HFF-Myc (cell line): ENCODE data around the gene LCN9.
"Not testable (repeated sequence)": the region's sequence is repeated elsewhere in the genome, so short reads cannot be mapped to it uniquely, and the experiment has no call there.

ENCODE experiments used
- DNase-seq: peaks from one replicate; pipeline ENCODE4 v3.0.0-alpha.2; 2011; ENCODE audit warnings: low read depth; ENCODE audit errors: extremely low read depth
- H3K4me3 ChIP-seq: replicated peaks from 2 replicates; pipeline ENCODE4 v1.5.1; 2011; ENCODE audit warnings: low read depth, mild to moderate bottlenecking, control low read depth, low read length
- TF ChIP-seq, protein P1 (sequence below): IDR thresholded peaks from 2 replicates; pipeline ENCODE4 v1.5.1; 2012; ENCODE audit warnings: mild to moderate bottlenecking, low read depth, low read length, control low read depth; ENCODE audit errors: missing control alignments

LCN9 gene

DNA sequence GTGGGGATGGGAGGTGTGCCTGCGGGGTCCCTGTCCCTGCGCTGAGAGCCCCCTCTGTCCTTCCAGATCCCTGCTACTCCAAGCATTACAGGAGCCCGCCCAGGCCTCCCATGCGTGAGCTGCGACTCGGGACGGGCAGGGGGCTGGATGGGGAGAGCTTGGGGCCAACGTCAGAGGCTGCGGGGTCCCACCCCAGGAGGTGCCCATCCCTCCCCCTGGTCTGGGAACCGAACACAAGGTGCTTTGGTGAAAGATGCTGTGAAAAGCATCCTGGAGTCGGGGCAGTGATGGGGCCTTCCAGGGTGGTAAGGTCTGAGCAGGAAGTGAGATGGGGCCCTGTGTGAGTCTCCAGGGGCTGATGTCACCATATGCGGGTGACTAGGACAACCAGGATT, 2.7 kb downstream of the LCN9 start:
- TF ChIP-seq, protein P1, sequence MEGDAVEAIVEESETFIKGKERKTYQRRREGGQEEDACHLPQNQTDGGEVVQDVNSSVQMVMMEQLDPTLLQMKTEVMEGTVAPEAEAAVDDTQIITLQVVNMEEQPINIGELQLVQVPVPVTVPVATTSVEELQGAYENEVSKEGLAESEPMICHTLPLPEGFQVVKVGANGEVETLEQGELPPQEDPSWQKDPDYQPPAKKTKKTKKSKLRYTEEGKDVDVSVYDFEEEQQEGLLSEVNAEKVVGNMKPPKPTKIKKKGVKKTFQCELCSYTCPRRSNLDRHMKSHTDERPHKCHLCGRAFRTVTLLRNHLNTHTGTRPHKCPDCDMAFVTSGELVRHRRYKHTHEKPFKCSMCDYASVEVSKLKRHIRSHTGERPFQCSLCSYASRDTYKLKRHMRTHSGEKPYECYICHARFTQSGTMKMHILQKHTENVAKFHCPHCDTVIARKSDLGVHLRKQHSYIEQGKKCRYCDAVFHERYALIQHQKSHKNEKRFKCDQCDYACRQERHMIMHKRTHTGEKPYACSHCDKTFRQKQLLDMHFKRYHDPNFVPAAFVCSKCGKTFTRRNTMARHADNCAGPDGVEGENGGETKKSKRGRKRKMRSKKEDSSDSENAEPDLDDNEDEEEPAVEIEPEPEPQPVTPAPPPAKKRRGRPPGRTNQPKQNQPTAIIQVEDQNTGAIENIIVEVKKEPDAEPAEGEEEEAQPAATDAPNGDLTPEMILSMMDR: no peak
- no peak for DNase-seq
- no peak overlapping the region for H3K4me3 ChIP-seq

DNA sequence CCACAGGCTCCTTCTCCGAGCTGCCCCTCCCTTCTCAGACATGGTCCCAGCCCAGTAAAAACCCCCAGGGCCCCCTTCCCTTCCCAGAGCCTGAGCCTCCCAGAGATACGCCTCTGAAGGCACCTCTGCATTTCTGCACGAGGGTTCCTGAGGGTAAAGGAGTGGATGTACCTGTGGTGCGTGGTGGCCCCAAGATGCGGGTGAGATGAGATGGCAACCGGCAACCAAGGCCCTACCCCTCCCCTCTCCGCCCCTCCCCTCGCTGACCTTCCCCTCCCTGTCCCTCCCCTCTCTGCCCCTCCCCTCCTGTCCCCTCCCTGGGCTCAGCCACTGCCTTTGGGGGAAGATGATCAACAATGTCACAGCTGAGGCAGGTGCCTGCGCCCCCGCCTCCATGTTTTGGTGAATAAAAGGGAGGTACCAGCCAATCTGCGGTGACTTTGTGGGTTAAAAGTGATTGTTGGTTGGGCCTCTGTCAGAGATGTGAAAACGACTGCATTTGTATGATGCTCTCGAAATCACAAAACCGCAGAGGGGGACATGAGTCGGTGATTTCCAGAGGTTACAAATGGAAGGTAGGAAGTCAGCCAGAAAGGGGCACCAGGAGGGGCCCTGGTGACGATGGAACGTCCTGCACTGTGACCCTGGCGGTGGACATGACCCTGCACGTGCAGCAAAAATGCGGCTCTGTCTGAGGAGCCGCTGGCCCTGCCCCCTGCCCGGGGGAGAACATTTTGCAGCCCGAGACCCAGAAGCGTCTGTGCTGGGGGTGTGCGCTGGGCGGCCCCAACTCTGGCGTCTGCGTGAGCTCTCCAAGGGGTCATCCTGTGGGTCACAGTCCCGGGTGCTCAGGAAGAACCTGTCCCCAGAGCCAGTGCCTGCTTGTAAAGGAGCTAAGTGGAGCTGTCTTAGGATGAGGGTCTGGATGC, 3.7 kb downstream of the LCN9 start:
- TF ChIP-seq, protein P1: no peak
- DNase-seq: no peak
- no peak overlapping the region for H3K4me3 ChIP-seq

DNA sequence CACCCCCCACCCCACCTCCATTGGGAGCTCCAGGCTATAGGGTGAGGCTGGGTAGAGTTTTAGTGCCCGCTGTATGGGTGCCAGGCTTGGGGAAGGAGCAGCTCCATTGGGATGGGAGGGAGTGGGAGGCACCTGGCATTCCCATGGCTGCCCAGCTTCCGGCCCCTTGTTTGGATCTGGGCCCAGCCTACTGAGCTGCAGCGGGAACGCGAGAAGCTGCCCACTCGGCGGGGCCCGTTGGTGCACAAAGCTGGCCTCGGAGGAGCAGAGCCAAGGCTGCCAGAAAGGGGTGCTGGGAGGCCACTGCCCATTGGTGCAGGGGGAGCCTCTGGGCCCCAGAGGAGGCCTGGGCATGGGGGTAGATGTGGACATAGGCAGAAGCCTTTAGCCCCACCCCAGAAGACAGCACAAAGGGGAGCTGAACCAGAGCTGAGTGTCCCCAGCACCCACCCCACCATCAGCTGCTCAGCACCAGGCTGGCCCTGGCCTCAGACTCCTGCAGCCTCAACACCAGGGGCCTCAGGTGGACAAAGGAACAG, 4.4 kb downstream of the LCN9 start:
- TF ChIP-seq, protein P1: no peak
- no peak for DNase-seq
- no peak overlapping the region for H3K4me3 ChIP-seq

DNA sequence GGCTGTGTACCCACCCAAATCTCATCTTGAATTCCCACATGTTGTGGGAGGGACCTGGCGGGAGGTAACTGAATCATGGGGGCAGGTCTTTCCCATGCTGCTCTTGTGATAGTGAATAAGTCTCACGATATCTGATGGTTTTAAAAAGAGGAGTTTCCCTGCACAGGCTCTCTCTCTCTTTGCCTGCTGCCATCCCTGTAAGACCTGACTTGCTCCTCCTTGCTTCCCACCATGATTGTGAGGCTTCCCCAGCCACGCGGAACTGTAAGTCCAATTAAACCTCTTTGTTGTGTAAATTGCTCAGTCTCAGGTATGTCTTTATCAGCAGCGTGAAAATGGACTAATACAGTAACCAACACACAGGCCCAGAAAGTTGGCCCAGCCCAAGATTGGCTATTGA, 5.9 kb downstream of the LCN9 start:
- not testable (repeated sequence) for DNase-seq, H3K4me3 ChIP-seq

DNA sequence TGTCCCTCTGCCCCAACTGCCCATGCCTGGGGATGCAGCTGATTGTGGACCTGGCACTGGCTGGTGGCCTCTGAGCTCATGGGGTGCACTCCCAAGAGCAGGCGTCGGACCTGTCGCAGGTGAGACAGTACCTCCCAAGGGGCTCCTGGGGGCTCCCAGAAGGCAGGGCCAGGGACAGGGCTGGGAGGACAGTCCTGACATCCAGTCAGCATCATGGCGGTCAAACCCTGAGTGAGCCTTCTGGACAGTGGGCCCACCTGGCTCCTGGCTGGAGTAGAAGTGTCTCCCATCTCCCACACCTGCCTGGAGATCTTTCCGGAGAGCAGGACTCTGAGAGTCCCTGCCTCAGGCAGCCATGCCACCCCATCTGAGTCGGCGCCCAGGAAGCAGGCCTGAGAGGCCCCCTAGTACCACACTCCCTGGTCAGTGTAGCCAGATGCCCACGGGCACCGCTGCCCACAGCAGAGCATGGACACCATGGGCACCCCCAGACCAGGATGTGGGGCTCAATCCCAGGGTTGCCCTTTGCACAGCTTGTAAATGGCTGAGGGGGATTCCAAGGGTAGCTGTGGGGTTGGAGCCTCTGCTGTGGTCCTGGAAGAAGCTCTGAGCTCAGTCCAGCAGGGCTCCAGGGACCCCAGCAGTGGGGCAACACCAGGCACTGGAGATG, 6.6 kb downstream of the LCN9 start:
- TF ChIP-seq, protein P1: no peak
- no peak overlapping the region for H3K4me3 ChIP-seq
- DNase-seq: no peak

DNA sequence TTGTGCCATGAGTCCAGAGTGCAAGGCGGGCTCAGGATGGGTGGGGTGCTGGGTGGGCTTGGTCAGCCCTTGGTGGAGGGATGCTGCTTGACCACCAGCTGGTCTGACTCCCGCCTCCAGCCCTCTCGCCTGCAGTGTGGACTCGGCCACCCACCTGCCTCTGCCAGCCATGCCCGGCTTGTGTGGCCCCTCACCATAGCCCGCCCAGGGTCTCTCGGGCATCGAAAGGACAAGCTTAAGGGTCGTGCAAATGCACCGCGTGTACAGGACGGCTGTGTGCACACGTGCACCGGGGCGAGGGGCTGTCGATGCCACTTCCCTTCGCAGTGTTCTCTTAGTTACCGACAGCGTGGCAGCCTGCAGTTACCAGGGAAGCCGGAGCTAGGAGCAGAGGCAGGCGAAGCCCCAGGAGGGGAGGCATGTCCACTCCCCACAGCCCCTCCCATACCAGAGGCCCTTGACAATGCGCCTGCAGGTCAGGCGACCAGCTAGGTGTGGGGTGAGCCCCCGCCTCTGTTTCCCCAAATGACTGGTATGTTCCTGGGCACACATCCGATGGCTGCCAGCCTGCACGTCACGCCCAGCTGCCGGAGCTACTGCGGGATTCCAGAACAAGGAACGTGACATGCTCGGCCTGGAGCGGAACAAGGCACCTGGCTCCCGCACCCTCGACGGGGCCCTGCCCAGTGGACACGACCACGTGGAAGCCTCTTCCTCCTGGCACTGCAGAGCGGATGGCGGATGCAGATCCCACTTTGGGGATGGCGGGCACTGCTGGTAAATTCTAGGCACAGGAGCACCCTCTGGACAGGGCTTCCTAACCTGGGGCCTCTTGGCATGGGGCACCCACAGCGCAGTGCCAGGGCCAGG, 7.8 kb downstream of the LCN9 start:
- DNase-seq: no peak
- TF ChIP-seq, protein P1: no peak

More for the DNA sequence above, 7.8 kb downstream of the LCN9 start:
- no peak overlapping the region for H3K4me3 ChIP-seq
